ENCODE measurements around the gene TBC1D13.
"Not testable (repeated sequence)": the region's sequence is repeated elsewhere in the genome, so short reads cannot be mapped to it uniquely, and the experiment has no call there.

Gene TBC1D13

GRCh38 chr9:128820665-128821583 lies 33.9 kb downstream of the TBC1D13 start:
- no peak for DNase-seq (ENCODE audit: low read depth, low spot score)

- no peak for DNase-seq (ENCODE audit: low read depth, low spot score)
Measured at GRCh38 chr9:128821584-128822406, 34.7 kb downstream of the TBC1D13 start.

GRCh38 chr9:128822407-128823042 lies 35.5 kb downstream of the TBC1D13 start:
- DNase-seq (ENCODE audit: low read depth, low spot score), result no peak

- DNase-seq (ENCODE audit: low read depth, low spot score), result no peak
Measured at GRCh38 chr9:128823362-128823902, 36.4 kb downstream of the TBC1D13 start.

- DNase-seq (ENCODE audit: low read depth, low spot score), result no peak
Measured at GRCh38 chr9:128823903-128824406, 36.9 kb downstream of the TBC1D13 start.

GRCh38 chr9:128824911-128825310 lies 37.9 kb downstream of the TBC1D13 start:
- DNase-seq (ENCODE audit: low read depth, low spot score), result no peak

- DNase-seq (ENCODE audit: low read depth, low spot score), result peak; percentile 47
Measured at GRCh38 chr9:128825923-128826700, 39.1 kb downstream of the TBC1D13 start.

- no peak for DNase-seq (ENCODE audit: low read depth, low spot score)
Measured at GRCh38 chr9:128828267-128828666, 41.2 kb downstream of the TBC1D13 start.

GRCh38 chr9:128828719-128829452 lies 41.8 kb downstream of the TBC1D13 start:
- DNase-seq (ENCODE audit: low read depth, low spot score), result no peak

GRCh38 chr9:128829477-128830251 lies 42.6 kb downstream of the TBC1D13 start, which contains the start of gene SPOUT1:
Gene SPOUT1 (minus strand): TSS chr9:128829794. CDS start chr9:128829780, 14 bp downstream.
- DNase-seq (ENCODE audit: low read depth, low spot score), result peak; percentile 98

GRCh38 chr9:128833696-128834095 lies 46.6 kb downstream of the TBC1D13 start:
- no peak for DNase-seq (ENCODE audit: low read depth, low spot score)

- no peak for DNase-seq (ENCODE audit: low read depth, low spot score)
Measured at GRCh38 chr9:128835246-128836210, 48.5 kb downstream of the TBC1D13 start.

- no peak for DNase-seq (ENCODE audit: low read depth, low spot score)
Measured at GRCh38 chr9:128836509-128837145, 49.6 kb downstream of the TBC1D13 start.

GRCh38 chr9:128838338-128838737 lies 51.3 kb downstream of the TBC1D13 start:
- DNase-seq (ENCODE audit: low read depth, low spot score), result peak; percentile 76

- no peak for DNase-seq (ENCODE audit: low read depth, low spot score)
Measured at GRCh38 chr9:128840524-128840923, 53.5 kb downstream of the TBC1D13 start.

- DNase-seq (ENCODE audit: low read depth, low spot score), result no peak
Measured at GRCh38 chr9:128841694-128842492, 54.8 kb downstream of the TBC1D13 start.

- DNase-seq (ENCODE audit: low read depth, low spot score), result not testable (repeated sequence)
Measured at GRCh38 chr9:128843171-128843570, 56.1 kb downstream of the TBC1D13 start.
